ENCODE data around the gene TMEM141. TPM values are rescaled to one million over a fixed set of nuclear protein-coding genes. Genes with fewer than 3 reads are reported as not detected.

Gene TMEM141
- polyA plus RNA-seq, 1 donor from 2014 or later = 30.1 TPM

GRCh38 chr9:136744773-136745172 lies 46.4 kb upstream of the TMEM141 start:
- no peaks in the 10 kb centered on the region for H3K36me3 ChIP-seq (ENCODE audit: insufficient read depth, low read length)
- H3K27me3 ChIP-seq (ENCODE audit: insufficient read depth, low read depth, low read length) = no peaks in the 10 kb centered on the region
- no peak for TF ChIP-seq REST (IDR thresholded peaks at IDR 0.05; ENCODE audit: borderline replicate concordance)
- TF ChIP-seq POLR2AphosphoS5 (IDR thresholded peaks at IDR 0.05) = no peak
- TF ChIP-seq TAF1 (IDR thresholded peaks at IDR 0.05; ENCODE audit: low read depth) = no peak
- no peak for TF ChIP-seq RAD21 (conservative IDR thresholded peaks at IDR 0.05)
- no peak for TF ChIP-seq EZH2 (IDR thresholded peaks at IDR 0.05; ENCODE audit: borderline replicate concordance, insufficient read depth, low read length, poor library complexity, severe bottlenecking)
- TF ChIP-seq EP300 (conservative IDR thresholded peaks at IDR 0.05; ENCODE audit: poor library complexity, severe bottlenecking) = no peak
- TF ChIP-seq, protein P1, sequence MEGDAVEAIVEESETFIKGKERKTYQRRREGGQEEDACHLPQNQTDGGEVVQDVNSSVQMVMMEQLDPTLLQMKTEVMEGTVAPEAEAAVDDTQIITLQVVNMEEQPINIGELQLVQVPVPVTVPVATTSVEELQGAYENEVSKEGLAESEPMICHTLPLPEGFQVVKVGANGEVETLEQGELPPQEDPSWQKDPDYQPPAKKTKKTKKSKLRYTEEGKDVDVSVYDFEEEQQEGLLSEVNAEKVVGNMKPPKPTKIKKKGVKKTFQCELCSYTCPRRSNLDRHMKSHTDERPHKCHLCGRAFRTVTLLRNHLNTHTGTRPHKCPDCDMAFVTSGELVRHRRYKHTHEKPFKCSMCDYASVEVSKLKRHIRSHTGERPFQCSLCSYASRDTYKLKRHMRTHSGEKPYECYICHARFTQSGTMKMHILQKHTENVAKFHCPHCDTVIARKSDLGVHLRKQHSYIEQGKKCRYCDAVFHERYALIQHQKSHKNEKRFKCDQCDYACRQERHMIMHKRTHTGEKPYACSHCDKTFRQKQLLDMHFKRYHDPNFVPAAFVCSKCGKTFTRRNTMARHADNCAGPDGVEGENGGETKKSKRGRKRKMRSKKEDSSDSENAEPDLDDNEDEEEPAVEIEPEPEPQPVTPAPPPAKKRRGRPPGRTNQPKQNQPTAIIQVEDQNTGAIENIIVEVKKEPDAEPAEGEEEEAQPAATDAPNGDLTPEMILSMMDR (IDR thresholded peaks at IDR 0.05; ENCODE audit: poor library complexity, severe bottlenecking) = no peak
- TF ChIP-seq MXI1 (conservative IDR thresholded peaks at IDR 0.05; ENCODE audit: poor library complexity, severe bottlenecking) = no peak
- no peaks in the 10 kb centered on the region for H4K20me1 ChIP-seq (ENCODE audit: insufficient read depth)
- no peak overlapping the region for H3K27ac ChIP-seq (ENCODE audit: low read length)
- H3K9me3 ChIP-seq (ENCODE audit: low read length) = no peaks in the 10 kb centered on the region
- no peaks in the 10 kb centered on the region for H3K9me2 ChIP-seq (ENCODE audit: insufficient read depth, low read length)
- H3F3A ChIP-seq (ENCODE audit: insufficient read depth, low read length, poor library complexity, severe bottlenecking) = no peaks in the 10 kb centered on the region
- no peak overlapping the region for H3K4me3 ChIP-seq (ENCODE audit: low read length)
- H3K9ac ChIP-seq (ENCODE audit: low read length) = no peak overlapping the region
- no peaks in the 10 kb centered on the region for H3K79me2 ChIP-seq (replicated peaks; ENCODE audit: insufficient read depth, low read length)
- H3K4me2 ChIP-seq (ENCODE audit: low read length) = no peak overlapping the region
- H2AFZ ChIP-seq (ENCODE audit: low read depth, low read length) = no peak overlapping the region

GRCh38 chr9:136745389-136746154 lies 45.6 kb upstream of the TMEM141 start:
- no peaks in the 10 kb centered on the region for H3K9me2 ChIP-seq (ENCODE audit: insufficient read depth, low read length)
- H3F3A ChIP-seq (ENCODE audit: insufficient read depth, low read length, poor library complexity, severe bottlenecking) = no peaks in the 10 kb centered on the region
- H3K9me3 ChIP-seq (ENCODE audit: low read length) = no peaks in the 10 kb centered on the region
- TF ChIP-seq EP300 (conservative IDR thresholded peaks at IDR 0.05; ENCODE audit: poor library complexity, severe bottlenecking) = no peak
- TF ChIP-seq RAD21 (conservative IDR thresholded peaks at IDR 0.05) = no peak
- no peak for TF ChIP-seq SMC3 (conservative IDR thresholded peaks at IDR 0.05; ENCODE audit: poor library complexity)
- TF ChIP-seq POLR2AphosphoS5 (IDR thresholded peaks at IDR 0.05) = no peak
- TF ChIP-seq EZH2 (IDR thresholded peaks at IDR 0.05; ENCODE audit: borderline replicate concordance, insufficient read depth, low read length, poor library complexity, severe bottlenecking) = no peak
- TF ChIP-seq MXI1 (conservative IDR thresholded peaks at IDR 0.05; ENCODE audit: poor library complexity, severe bottlenecking) = no peak
- no peak for TF ChIP-seq TAF1 (IDR thresholded peaks at IDR 0.05; ENCODE audit: low read depth)
- no peak for TF ChIP-seq REST (IDR thresholded peaks at IDR 0.05; ENCODE audit: borderline replicate concordance)
- TF ChIP-seq, protein P1 (IDR thresholded peaks at IDR 0.05; ENCODE audit: poor library complexity, severe bottlenecking) = no peak
- H3K9ac ChIP-seq (ENCODE audit: low read length) = no peak overlapping the region
- H3K4me3 ChIP-seq (ENCODE audit: low read length) = no peak overlapping the region
- H3K4me2 ChIP-seq (ENCODE audit: low read length) = no peak overlapping the region
- H3K27me3 ChIP-seq (ENCODE audit: insufficient read depth, low read depth, low read length) = no peaks in the 10 kb centered on the region
- no peak overlapping the region for H3K27ac ChIP-seq (ENCODE audit: low read length)
- no peaks in the 10 kb centered on the region for H3K79me2 ChIP-seq (replicated peaks; ENCODE audit: insufficient read depth, low read length)
- no peaks in the 10 kb centered on the region for H4K20me1 ChIP-seq (ENCODE audit: insufficient read depth)
- H2AFZ ChIP-seq (ENCODE audit: low read depth, low read length) = no peak overlapping the region
- no peaks in the 10 kb centered on the region for H3K36me3 ChIP-seq (ENCODE audit: insufficient read depth, low read length)
